Measurements from ENCODE around the gene MYL10.
"Not testable (repeated sequence)": the region's sequence is repeated elsewhere in the genome, so short reads cannot be mapped to it uniquely, and the experiment has no call there.

MYL10 gene

GRCh38 chr7:101617451-101618206 lies 11.5 kb downstream of the MYL10 start:
- DNase-seq = no peak

DNA sequence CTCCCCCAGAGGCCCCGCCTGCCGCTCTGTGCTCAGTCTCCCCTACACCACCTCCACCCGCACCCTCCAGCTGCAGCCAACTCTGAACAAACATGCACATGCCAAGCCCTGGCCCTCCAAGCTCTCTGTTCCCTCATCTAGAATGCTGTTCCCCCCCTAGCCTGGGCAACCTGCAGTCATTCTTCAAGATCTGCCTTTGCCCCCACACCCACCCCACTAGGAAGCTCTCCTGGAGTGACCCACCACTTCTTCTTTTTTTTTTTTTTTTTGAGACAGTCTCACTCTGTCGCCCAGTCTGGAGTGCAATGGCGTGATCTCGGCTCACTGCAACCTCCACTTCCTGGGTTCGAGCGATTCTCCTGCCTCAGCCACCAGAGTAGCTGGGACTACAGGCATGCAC lies 13.7 kb downstream of the MYL10 start:
- no peak for DNase-seq

DNA sequence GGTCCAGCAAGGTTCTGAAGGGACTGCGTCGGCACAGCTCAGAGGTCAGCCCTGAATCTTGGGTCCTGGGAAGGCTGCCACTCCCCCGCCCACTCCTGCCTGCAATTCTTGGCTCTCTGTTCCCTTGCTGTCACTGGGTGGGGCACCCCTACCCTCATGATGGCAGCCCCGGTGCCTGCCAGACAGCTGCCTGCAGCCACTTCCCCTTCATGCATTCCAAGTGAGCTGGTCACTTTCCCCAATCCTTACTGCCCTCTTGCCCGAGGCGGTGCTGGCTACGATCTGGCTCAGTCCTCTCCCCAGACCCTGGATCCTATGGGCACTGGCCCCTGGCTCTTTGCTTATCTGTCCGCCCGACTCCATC lies 14.2 kb downstream of the MYL10 start:
- DNase-seq = no peak

- DNase-seq = no peak
Measured at GRCh38 chr7:101614098-101614938, 14.8 kb downstream of the MYL10 start.

- no peak for DNase-seq
Measured at GRCh38 chr7:101612885-101613515, 16.1 kb downstream of the MYL10 start.

DNA sequence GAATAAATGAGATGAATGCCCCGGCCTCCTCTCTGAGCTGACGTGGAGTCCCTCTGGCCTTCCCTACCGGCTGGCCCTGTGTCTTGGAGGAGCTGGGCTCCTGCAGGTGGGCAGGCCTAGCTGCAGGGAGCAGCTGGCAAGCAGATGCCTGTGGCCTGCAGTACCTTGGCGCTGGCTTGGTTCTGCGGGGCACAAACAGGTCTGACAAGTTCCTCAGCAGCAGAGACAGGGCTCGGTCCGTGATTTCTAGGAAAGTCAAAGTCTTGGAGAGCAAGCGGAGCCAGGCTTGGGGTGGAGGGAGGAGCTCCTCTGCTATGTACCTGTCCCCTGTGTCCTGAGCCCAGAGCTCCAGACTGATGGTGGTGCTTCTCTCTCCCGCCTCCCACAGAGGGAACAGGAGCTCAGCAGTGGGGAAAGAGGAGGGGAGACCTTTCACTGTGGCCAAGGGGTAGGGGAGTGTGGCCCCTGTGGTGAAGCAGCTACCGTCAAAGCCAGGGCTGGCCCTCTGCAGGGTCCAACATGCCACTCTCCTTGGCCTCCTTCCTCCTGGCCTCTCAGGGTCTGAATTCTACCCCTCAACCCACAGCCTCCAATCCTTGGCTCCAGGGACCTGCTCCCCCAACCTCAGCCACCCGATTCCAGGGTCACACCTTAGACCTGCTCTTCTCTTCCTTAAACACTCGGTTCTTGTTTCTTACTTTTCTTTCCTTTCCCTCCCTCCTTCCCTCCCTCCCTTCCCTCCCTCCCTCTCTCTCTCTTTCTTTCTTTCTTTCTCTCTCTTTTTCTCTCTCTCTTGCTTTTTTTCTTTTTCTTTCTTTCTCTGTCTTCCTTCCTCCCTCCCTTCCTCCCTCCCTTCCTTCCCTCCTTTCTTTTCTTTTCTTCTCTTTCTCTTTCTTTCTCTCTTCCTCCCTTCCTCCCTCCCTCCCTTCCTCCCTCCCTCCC lies 20.1 kb downstream of the MYL10 start:
- DNase-seq = no peak

- DNase-seq = no peak
Measured at GRCh38 chr7:101606498-101606923, 22.6 kb downstream of the MYL10 start.

DNA sequence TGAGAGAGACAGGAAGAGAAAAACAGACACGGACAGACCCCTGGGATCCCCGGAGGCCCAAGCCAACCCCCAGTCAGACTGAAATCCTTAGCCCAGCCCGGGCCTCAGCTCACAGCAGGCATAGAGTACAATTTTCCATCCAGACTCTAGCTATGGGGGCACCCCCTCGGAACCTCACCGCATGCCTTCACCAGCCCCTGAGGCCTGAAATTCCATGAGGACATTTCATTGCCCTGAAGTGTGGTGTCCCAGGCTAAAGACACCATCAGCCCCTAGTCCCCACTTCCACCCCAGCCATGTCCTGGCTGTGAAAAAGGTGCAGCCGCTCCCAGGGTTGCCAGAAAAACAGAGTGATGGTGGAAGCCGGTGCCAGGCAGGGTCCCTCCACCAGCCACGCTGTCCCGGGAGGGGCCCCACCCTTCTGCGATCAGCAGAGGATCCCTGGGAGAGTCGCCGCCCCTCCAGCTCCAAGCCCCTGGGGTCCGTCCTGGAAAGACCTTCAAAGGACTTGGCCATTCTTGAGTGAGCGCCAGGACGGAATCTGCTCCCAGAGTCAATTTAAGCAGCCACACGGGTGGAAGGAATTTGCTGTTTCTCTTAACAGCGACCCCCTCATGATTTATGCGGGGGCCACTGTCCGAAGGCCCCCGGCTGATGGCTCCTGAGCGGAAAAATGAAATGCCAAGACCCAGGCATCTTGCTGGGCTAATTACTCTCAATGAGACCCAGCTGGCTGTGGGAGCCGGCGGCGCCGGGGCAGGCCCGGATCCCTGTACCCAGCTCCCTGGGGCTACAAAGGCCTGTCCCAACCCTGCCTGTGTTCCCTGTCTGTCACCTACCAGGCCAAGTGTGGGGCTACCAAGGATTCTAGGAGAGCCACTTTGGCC lies 23.2 kb downstream of the MYL10 start:
- DNase-seq = no peak

DNA sequence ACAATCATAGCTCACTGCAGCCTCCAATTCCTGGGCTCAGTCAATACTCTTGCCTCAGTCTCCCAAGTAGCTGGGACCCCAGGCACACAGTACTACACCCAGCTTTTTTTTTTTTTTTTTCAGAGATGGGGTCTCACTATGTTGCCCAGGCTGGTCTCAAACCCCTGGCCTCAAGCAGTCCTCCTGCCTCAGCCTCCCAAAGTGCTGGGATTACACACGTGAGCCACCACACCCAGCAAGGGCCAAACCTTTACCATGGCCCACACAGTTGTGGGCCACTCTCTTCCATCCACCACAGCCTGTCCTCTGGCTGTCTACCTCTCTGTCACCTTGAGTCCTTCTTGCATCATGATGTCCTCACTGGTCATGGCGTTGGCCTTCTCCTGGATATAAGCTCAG lies 24.2 kb downstream of the MYL10 start:
- DNase-seq = not testable (repeated sequence)

GRCh38 chr7:101604331-101604933 lies 24.7 kb downstream of the MYL10 start:
- DNase-seq = no peak

GRCh38 chr7:101602484-101603241 lies 26.4 kb downstream of the MYL10 start:
- peak; percentile 72 for DNase-seq

- no peak for DNase-seq
Measured at GRCh38 chr7:101602082-101602481, 27.0 kb downstream of the MYL10 start.

- DNase-seq = no peak
Measured at GRCh38 chr7:101599787-101600186, 29.3 kb downstream of the MYL10 start.

DNA sequence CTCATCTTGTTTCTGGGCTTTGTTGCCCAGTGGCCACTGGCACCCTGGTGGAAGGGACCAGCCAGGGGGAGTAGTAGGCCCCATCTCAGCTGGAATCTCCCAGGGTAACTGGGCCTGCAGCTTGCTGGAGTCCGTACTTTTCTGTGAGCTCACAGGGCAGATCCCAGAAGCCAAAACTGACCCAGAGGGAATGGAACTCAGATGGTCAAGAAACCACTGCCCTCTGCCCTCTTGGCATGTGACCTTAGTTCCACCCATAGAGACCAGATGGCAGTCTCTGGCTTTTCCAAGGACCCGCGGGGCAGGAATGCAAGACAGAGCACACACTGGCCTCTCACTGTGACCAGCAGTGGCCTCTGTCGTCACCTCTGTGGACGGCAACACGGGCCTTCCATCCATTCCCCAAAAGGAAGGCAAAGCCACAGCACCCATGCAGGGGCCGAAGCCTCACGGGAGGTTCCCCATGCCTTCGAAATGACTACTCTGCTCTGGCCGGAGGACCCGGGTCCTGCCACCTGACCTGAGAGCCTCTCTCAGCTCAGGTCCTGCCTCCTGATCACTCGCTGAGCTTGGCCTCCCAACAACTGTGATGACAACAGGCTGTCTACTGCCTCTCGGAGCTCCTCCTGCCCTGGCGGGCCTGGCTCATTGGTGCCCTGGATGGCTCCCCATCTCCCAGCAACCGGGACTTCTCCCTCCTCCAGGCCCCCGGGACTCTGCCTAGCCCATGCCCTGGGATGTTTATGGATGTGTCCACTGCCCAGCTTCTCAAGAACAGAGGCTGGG lies 29.9 kb downstream of the MYL10 start:
- no peak for DNase-seq

DNA sequence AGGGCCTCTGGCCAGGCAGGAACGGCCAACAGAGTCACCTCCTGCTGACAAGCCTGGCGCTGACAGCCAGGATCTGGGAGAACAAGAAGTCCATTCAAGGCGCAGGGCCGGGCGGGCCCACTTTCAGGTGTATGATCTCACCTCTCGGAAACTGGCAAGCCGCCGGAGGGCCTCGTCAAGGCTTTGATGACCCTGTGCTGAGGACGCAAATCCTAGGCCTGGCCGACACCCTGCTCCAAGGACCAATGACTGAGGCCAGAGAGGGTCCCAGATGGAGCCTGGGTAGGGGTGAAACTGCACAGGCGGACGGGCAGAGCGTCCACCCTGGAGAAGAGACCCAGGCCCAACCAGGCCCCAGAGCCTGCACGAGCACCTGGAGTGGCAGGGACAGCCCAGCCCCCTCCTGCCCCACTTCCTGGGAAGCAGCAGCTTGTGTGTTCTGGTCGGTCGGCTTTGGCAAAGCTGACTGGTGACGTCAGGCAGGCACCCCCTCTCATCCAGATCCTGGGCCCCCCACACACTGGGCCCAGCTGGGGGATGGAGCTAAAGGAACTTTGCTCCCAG lies 30.6 kb downstream of the MYL10 start:
- no peak for DNase-seq

- no peak for DNase-seq
Measured at GRCh38 chr7:101597941-101598340, 31.2 kb downstream of the MYL10 start.

GRCh38 chr7:101596898-101597297 lies 32.2 kb downstream of the MYL10 start:
- no peak for DNase-seq

GRCh38 chr7:101595766-101596537 lies 33.1 kb downstream of the MYL10 start:
- DNase-seq = no peak
